ENCODE results near the gene VCL.

DNA sequence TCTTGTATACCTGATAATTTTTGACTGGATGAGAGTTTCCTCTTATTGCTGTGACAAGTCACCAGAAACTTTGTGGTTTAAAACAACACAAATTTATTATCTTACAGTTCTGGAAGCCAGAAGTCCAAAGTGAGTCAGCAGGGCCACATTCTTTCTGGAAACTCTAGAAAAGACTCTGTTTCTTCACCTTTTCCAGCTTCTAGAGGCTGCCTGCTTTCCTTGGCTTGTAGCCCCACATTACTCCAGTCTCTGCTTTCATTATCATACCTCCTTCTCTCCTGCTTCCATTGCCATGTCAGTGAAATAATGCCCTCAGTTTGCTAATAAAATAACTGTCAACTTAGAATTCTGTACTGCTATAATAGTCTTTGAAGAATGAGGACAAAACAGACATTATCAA, 65.3 kb downstream of the VCL start:
- TF ChIP-seq, protein P1, sequence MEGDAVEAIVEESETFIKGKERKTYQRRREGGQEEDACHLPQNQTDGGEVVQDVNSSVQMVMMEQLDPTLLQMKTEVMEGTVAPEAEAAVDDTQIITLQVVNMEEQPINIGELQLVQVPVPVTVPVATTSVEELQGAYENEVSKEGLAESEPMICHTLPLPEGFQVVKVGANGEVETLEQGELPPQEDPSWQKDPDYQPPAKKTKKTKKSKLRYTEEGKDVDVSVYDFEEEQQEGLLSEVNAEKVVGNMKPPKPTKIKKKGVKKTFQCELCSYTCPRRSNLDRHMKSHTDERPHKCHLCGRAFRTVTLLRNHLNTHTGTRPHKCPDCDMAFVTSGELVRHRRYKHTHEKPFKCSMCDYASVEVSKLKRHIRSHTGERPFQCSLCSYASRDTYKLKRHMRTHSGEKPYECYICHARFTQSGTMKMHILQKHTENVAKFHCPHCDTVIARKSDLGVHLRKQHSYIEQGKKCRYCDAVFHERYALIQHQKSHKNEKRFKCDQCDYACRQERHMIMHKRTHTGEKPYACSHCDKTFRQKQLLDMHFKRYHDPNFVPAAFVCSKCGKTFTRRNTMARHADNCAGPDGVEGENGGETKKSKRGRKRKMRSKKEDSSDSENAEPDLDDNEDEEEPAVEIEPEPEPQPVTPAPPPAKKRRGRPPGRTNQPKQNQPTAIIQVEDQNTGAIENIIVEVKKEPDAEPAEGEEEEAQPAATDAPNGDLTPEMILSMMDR (conservative IDR thresholded peaks at IDR 0.05; ENCODE audit: low read depth, low read length) = no peak
- TF ChIP-seq EZH2 (IDR thresholded peaks at IDR 0.05; ENCODE audit: low read length, unreplicated experiment) (no peak), EZH2phosphoT487 (IDR thresholded peaks at IDR 0.05; ENCODE audit: borderline replicate concordance, low read length) (no peak)
